Adrenal gland (tissue), 12 donors: ENCODE results near the gene TNS3. TPM values are rescaled to one million over a fixed set of nuclear protein-coding genes. Genes with fewer than 3 reads are reported as not detected.

ENCODE experiments used
- DNase-seq, 7 donors: peaks; one replicate each; pipeline ENCODE4 v3.0.0-alpha.2; 2019 to 2020
- H3K27ac ChIP-seq, 5 donors: fragments of 200-600 bp; sonication (generic) in 4 of 5; 1 replicate in 3 of 5; 2 replicates in 2 of 5; pipeline versions ENCODE4 v1.5.1 to v1.8.0; 2016 to 2020; ENCODE audit warnings: mild to moderate bottlenecking in 1 of 5
- H3K27me3 ChIP-seq: fragments of 200-600 bp; 2 replicates; pipeline ENCODE4 v1.8.0; 2021
- H3K36me3 ChIP-seq, 2 donors: fragments of 200-600 bp; replicated peaks in 1 of 2; 1 replicate in 1 of 2; 2 replicates in 1 of 2; pipeline versions ENCODE4 v1.5.1 to v1.8.0; 2018 to 2022
- H3K4me1 ChIP-seq, 2 donors: fragments of 200-600 bp; replicated peaks in 1 of 2; 1 replicate in 1 of 2; 2 replicates in 1 of 2; pipeline versions ENCODE4 v1.5.1 to v1.8.0; 2018 to 2021
- H3K4me3 ChIP-seq, 4 donors: fragments of 200-600 bp; sonication (generic) in 3 of 4; one replicate each; pipeline ENCODE4 v1.5.1; 2016 to 2018
- H3K9me3 ChIP-seq, 3 donors: fragments of 200-600 bp; sonication (generic) in 1 of 3; replicated peaks in 1 of 3; 1 replicate in 2 of 3; 2 replicates in 1 of 3; pipeline versions ENCODE4 v1.5.1 to v1.8.0; 2016 to 2021
- CTCF ChIP-seq, 6 experiments: fragments of 450-650 bp in 4 of 6; fragments of 200-600 bp in 2 of 6; sonication (generic) in 1 of 6; IDR thresholded peaks; 1 replicate in 5 of 6; 2 replicates in 1 of 6; pipeline versions ENCODE4 v1.5.1 to v1.8.0; 2016 to 2021; ENCODE audit warnings: antibody characterized with exemption in 6 of 6, mild to moderate bottlenecking in 2 of 6, moderate library complexity in 1 of 6
- POLR2A ChIP-seq, 2 donors: fragments of 450-650 bp; IDR thresholded peaks; one replicate each; pipeline ENCODE4 v1.6.1; 2017; ENCODE audit warnings: antibody characterized with exemption in 2 of 2, mild to moderate bottlenecking in 2 of 2, moderate library complexity in 1 of 2
- WGBS, 4 donors: extraction: QIAGEN DNeasy Blood & Tissue Kit in 2 of 4; methylation state at CpG; one replicate each; pipeline versions ENCODE4 v1.1.5 to v1.1.7; 2013 to 2017; 5-methylcytosine and 5-hydroxymethylcytosine counted together
- intact Hi-C, 2 donors: fragments of 100-400 bp; cut with DNase I; formaldehyde crosslinking; loops; one replicate each; pipeline versions ENCODE4 v1.14.1 to v1.15.0; 2022 to 2023
- polyA plus RNA-seq, 3 donors: library from polyadenylated mRNA; stranded (reverse); fragments of 200-250 nt in 2 of 3; fragments of 350-450 nt in 1 of 3; fragmentation: Illumina TruSeq in 1 of 3; extraction: RNeasy Lipid Tissue Mini Kit (QIAGEN cat#74804) in 1 of 3; gene quantifications; one replicate each; pipeline ENCODE4 v1.2.3, GENCODE V29; 2013 to 2014
- total RNA-seq, 9 donors: library from RNA; depleted of rRNA in 4 of 9; stranded (reverse); fragments of >200 nt in 4 of 9; fragments of 120-200 nt in 1 of 9; fragmentation: NEBNext Ultra II Directional in 1 of 9; extraction: Animal tissue kit (Norgen Biotek cat#: 25700) in 1 of 9; gene quantifications; one replicate each; pipeline versions ENCODE4 v1.1.0 to v1.2.4, GENCODE V29; 2013 to 2023
- donor health status: healthy with polysubstance abuse.
- donor health status: Bipolar disorder and iron deficiency.
- donor health status: DM: yes; HTN: yes; CAD: no.
- donor health status: DM: no; HTN: no; CAD: no.
- donor health status: DM: no; HTN: no; CAD: no.
- donor health status: DM: yes; HTN: yes; CAD: no.

The TNS3 gene
- total and polyA plus RNA-seq, 12 donors: 21.0 to 188 (median 99.8) TPM

- WGBS, 4 donors: 85 to 94% (median 92%) methylated on average over 3 to 7 of the region's 7 CpGs
- H3K36me3 ChIP-seq: no peaks in the 10 kb centered on the region
- no peaks in the 10 kb centered on the region for H3K27me3 ChIP-seq
- peak in 2 of 7 donors; percentile 15 to 33 for DNase-seq
- H3K27ac ChIP-seq: no peak overlapping the region
- TF ChIP-seq POLR2A (IDR thresholded peaks at IDR 0.05) (no peak), CTCF (IDR thresholded peaks at IDR 0.05) (no peak)
- no peaks in the 10 kb centered on the region for H3K9me3 ChIP-seq
- H3K4me1 ChIP-seq: peaks cover 0 to 8% of the 10 kb centered on the region in 2 donors
- intact Hi-C loops: loop anchor here in 1 of 2 donors (10.0 kb wide), 2 partner anchors 316 to 546 kb away; partner anchors contain the start of gene TNS3
- no peak overlapping the region for H3K4me3 ChIP-seq
Measured at GRCh38 chr7:47268851-47269836, 312.8 kb downstream of the TNS3 start.

DNA sequence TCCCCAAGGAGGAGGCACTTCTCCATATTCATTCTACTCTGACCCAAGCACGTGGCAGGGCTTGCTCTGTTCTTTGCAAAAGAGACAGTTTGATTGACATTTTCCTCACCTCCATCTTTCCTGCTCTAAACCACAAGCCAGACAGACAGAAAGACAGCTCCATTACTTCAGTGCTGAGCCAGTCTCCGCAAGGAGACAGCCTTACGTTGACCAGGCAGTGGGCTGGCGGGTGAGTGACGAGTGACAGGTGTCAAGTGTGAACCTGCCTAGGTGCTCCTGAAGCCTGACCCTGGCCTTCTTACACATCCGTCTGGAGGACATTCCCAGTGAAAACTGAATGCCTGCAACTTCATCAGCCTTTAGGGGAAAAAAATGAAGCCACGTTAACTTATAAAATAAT, 314.6 kb downstream of the TNS3 start:
- DNase-seq: peak in 1 of 7 donors; percentile 48
- H3K27ac ChIP-seq: peak overlapping the region in 1 of 5 donors; percentile 45

DNA sequence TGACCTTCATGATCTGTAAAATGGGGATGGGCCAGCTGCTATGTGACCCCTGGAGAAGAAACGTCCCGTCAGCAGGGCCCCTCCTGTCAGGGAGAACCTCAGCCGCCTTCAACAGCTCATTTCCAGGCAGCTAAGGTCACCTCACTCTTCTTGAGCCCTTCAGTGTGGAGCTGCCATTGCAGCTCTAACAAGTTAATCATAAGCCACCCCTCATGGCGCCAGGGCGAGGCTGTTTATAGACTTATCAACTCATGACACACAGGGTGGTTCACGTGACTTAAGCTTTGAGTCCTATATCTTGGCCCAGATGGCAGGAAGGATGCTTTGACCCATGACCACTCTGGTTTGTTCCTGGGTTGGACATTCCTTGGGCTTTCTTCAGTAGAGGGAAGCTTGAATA, 315.1 kb downstream of the TNS3 start:
- Histone ChIP-seq H3K9me3 (no peaks in the 10 kb centered on the region), H3K27ac (peak overlapping the region in 1 of 5 donors; percentile 45), H3K4me3 (no peak overlapping the region), H3K27me3 (no peaks in the 10 kb centered on the region), H3K4me1 (peaks cover 0 to 8% of the 10 kb centered on the region in 2 donors), H3K36me3 (no peaks in the 10 kb centered on the region)
- peak in 5 of 7 donors; percentile 23 to 59 (median 33) for DNase-seq
- 56 to 80% (median 70%) methylated on average over 6 of the region's 6 CpGs for WGBS, 4 donors
- TF ChIP-seq CTCF (IDR thresholded peaks at IDR 0.05) (no peak), POLR2A (IDR thresholded peaks at IDR 0.05) (no peak)
- intact Hi-C loops: loop anchor here in 1 of 2 donors (10.0 kb wide), 2 partner anchors 318 to 548 kb away; partner anchors contain the start of gene TNS3

More for the DNA sequence above, 314.6 kb downstream of the TNS3 start:
- intact Hi-C loops: loop anchor here in 1 of 2 donors (10.0 kb wide), 2 partner anchors 317 to 547 kb away; partner anchors contain the start of gene TNS3
- Histone ChIP-seq H3K9me3 (no peaks in the 10 kb centered on the region), H3K4me1 (peaks cover 0 to 8% of the 10 kb centered on the region in 2 donors), H3K27me3 (no peaks in the 10 kb centered on the region), H3K4me3 (no peak overlapping the region), H3K36me3 (no peaks in the 10 kb centered on the region)
- no peak for TF ChIP-seq POLR2A (IDR thresholded peaks at IDR 0.05)
- WGBS, 4 donors: 90 to 95% (median 91%) methylated on average over 7 of the region's 7 CpGs

GRCh38 chr7:47266131-47266706, 315.7 kb downstream of the TNS3 start:
- 10 to 23% (median 17%) methylated on average over 7 of the region's 7 CpGs for WGBS, 4 donors
- peak; percentile 52 to 86 (median 56) for DNase-seq
- TF ChIP-seq CTCF (IDR thresholded peaks at IDR 0.05) (peak; percentile 89 to 94 (median 94)), POLR2A (IDR thresholded peaks at IDR 0.05) (no peak)
- no peak overlapping the region for H3K4me3 ChIP-seq
- peaks cover 0 to 8% of the 10 kb centered on the region in 2 donors for H3K4me1 ChIP-seq
- no peaks in the 10 kb centered on the region for H3K36me3 ChIP-seq
- intact Hi-C loops: loop anchor here in 1 of 2 donors (10.0 kb wide), 2 partner anchors 319 to 549 kb away; partner anchors contain the start of gene TNS3
- H3K27me3 ChIP-seq: no peaks in the 10 kb centered on the region
- H3K9me3 ChIP-seq: no peaks in the 10 kb centered on the region
- peak overlapping the region in 1 of 5 donors; percentile 2 for H3K27ac ChIP-seq
